Gastrocnemius medialis (tissue), 4 donors: ENCODE measurements around the gene CMC2.

Experiments
- POLR2A ChIP-seq, 2 donors: fragments of 450-650 bp; IDR thresholded peaks; one replicate each; pipeline ENCODE4 v1.6.1; 2017; ENCODE audit warnings: antibody characterized with exemption in 2 of 2, mild to moderate bottlenecking in 2 of 2, moderate library complexity in 2 of 2
- TF ChIP-seq, protein P1 (sequence below), 5 experiments: fragments of 450-650 bp in 3 of 5; fragments of 200-600 bp in 2 of 5; sonication (generic) in 2 of 5; IDR thresholded peaks in 4 of 5; conservative IDR thresholded peaks in 1 of 5; 1 replicate in 4 of 5; 2 replicates in 1 of 5; pipeline ENCODE4 v1.5.1; 2016 to 2019; ENCODE audit warnings: antibody characterized with exemption in 5 of 5, mild to moderate bottlenecking in 3 of 5, moderate library complexity in 3 of 5

DNA sequence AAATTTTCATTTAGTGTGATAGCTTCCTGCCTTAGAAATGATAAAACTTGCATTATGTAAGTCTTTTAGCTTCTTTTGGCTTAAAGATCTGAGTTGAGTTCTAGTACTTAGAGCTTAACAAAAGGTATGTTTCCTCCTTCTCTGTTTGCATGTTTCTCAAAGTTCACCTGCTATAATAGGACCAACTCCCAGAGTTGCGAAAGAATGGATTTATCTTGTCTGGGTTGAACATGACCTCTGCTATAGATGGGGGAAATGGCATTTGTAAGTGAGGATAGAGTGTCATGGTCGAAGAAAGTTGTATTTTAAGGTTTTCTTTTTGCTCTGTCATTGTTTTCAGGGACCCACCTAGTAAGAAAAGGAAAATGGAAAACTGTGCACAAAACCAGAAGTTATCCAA, 36.1 kb upstream of the CMC2 start:
- TF ChIP-seq, protein P1, sequence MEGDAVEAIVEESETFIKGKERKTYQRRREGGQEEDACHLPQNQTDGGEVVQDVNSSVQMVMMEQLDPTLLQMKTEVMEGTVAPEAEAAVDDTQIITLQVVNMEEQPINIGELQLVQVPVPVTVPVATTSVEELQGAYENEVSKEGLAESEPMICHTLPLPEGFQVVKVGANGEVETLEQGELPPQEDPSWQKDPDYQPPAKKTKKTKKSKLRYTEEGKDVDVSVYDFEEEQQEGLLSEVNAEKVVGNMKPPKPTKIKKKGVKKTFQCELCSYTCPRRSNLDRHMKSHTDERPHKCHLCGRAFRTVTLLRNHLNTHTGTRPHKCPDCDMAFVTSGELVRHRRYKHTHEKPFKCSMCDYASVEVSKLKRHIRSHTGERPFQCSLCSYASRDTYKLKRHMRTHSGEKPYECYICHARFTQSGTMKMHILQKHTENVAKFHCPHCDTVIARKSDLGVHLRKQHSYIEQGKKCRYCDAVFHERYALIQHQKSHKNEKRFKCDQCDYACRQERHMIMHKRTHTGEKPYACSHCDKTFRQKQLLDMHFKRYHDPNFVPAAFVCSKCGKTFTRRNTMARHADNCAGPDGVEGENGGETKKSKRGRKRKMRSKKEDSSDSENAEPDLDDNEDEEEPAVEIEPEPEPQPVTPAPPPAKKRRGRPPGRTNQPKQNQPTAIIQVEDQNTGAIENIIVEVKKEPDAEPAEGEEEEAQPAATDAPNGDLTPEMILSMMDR (IDR thresholded peaks at IDR 0.05 in 4 of 5, conservative IDR thresholded peaks at IDR 0.05 in 1 of 5): no peak
- no peak for TF ChIP-seq POLR2A (IDR thresholded peaks at IDR 0.05)
